Psoas muscle (tissue), 8 donors: ENCODE results near the gene TUT1. TPM values are rescaled to one million over a fixed set of nuclear protein-coding genes. Genes with fewer than 3 reads are reported as not detected.
"Not testable (repeated sequence)": the region's sequence is repeated elsewhere in the genome, so short reads cannot be mapped to it uniquely, and the experiment has no call there.

Experiments
- ATAC-seq, 4 donors: fragments of 200-7000 bp; cut with Tn5 transposase; one replicate each; pipeline ENCODE4 v1.9.1; 2020; ENCODE audit warnings: moderate library complexity in 3 of 4, mild to moderate bottlenecking in 2 of 4
- DNase-seq, 2 donors: peaks; one replicate each; pipeline ENCODE4 v3.0.0-alpha.2; 2020
- H3K27ac ChIP-seq: fragments of 200-600 bp; one replicate; pipeline ENCODE4 v1.8.0; 2022
- H3K27me3 ChIP-seq, 3 donors: fragments of 200-600 bp in 1 of 3; one replicate each; pipeline versions ENCODE4 v1.6.1 to v1.8.0; 2013 to 2022; ENCODE audit warnings: low read length in 2 of 3, mild to moderate bottlenecking in 2 of 3, moderate library complexity in 1 of 3; ENCODE audit not compliant: insufficient read depth in 3 of 3
- H3K36me3 ChIP-seq, 2 donors: fragments of 200-600 bp in 1 of 2; one replicate each; pipeline versions ENCODE4 v1.6.1 to v1.8.0; 2013 to 2022; ENCODE audit warnings: low read depth in 1 of 2, mild to moderate bottlenecking in 1 of 2, moderate library complexity in 1 of 2; ENCODE audit not compliant: insufficient read depth in 1 of 2
- H3K4me1 ChIP-seq: fragments of 200-600 bp; one replicate; pipeline ENCODE4 v1.8.0; 2022
- H3K4me3 ChIP-seq: fragments of 200-600 bp; one replicate; pipeline ENCODE4 v1.8.0; 2022; ENCODE audit warnings: mild to moderate bottlenecking
- H3K9me3 ChIP-seq: fragments of 200-600 bp; one replicate; pipeline ENCODE4 v1.8.0; 2022
- CTCF ChIP-seq: fragments of 200-600 bp; IDR thresholded peaks from one replicate; pipeline ENCODE4 v1.8.0; 2022; ENCODE audit warnings: antibody characterized with exemption
- WGBS, 3 donors: extraction: QIAGEN DNeasy Blood & Tissue Kit; methylation state at CpG; one replicate each; pipeline versions ENCODE4 v1.1.6 to v1.1.7; 2013; 5-methylcytosine and 5-hydroxymethylcytosine counted together
- intact Hi-C, 2 donors: fragments of 100-400 bp; cut with DNase I; formaldehyde crosslinking; loops; one replicate each; pipeline versions ENCODE4 v1.11.0 to v1.14.2; 2022
- polyA plus RNA-seq, 3 donors: library from polyadenylated mRNA; stranded (reverse); fragments of 200-250 nt; gene quantifications; one replicate each; pipeline ENCODE4 v1.2.3, GENCODE V29; 2013
- total RNA-seq, 4 donors: library from RNA; stranded (reverse); fragmentation: NEBNext Ultra II Directional in 2 of 4; extraction: Animal tissue kit (Norgen Biotek cat#: 25700) in 2 of 4; gene quantifications; one replicate each; pipeline versions ENCODE4 v1.2.1 to v1.2.4, GENCODE V29; 2021 to 2023
- donor health status: healthy with polysubstance abuse.
- donor health status: DM: no; HTN: no; CAD: no; lungs with moderate emphysema.
- donor health status: Bipolar disorder and iron deficiency.
- donor health status: healthy.
- donor health status: DM: yes; HTN: yes; CAD: no.
- donor health status: DM: no; HTN: no; CAD: no.
- donor health status: DM: no; HTN: no; CAD: no.
- donor health status: DM: yes; HTN: yes; CAD: no.

The TUT1 gene
- total and polyA plus RNA-seq, 7 donors: 12.1 to 23.7 (median 15.5) TPM

- Histone ChIP-seq H3K36me3 (peaks cover 0 to under 1% of the 10 kb centered on the region in 2 donors), H3K4me1 (peaks cover 75% of the 10 kb centered on the region), H3K27ac (peak overlapping the region; percentile 99), H3K9me3 (no peaks in the 10 kb centered on the region), H3K27me3 (no peaks in the 10 kb centered on the region), H3K4me3 (peak overlapping the region; percentile 54)
- intact Hi-C loops: no loop called here
- TF ChIP-seq CTCF: no peak
- WGBS, 3 donors: 6 to 20% (median 18%) methylated on average over 4 of the region's 4 CpGs
- ATAC-seq (no peak), DNase-seq (peak in 1 of 2 donors; percentile 70)
These were observed 38.7 kb downstream of the TUT1 start for GRCh38 chr11:62552485-62553079.

GRCh38 chr11:62550478-62550877 is 40.8 kb downstream of the TUT1 start:
- H3K9me3 ChIP-seq, intact Hi-C loops, H3K4me3 ChIP-seq, ATAC-seq, H3K27me3 ChIP-seq, DNase-seq, H3K36me3 ChIP-seq: not testable (repeated sequence)
- H3K27ac ChIP-seq: peak overlapping the region; percentile 99
- WGBS, 3 donors: 94 to 98% (median 96%) methylated on average over 2 of the region's 2 CpGs
- peaks cover 58% of the 10 kb centered on the region for H3K4me1 ChIP-seq

GRCh38 chr11:62548545-62549335 is 42.6 kb downstream of the TUT1 start:
- TF ChIP-seq CTCF: no peak
- intact Hi-C loops: no loop called here
- peak overlapping the region; percentile 91 for H3K4me3 ChIP-seq
- peaks cover 49% of the 10 kb centered on the region for H3K4me1 ChIP-seq
- peak overlapping the region; percentile 99 for H3K27ac ChIP-seq
- no peak for ATAC-seq
- DNase-seq: no peak
- no peaks in the 10 kb centered on the region for H3K27me3 ChIP-seq
- no peaks in the 10 kb centered on the region for H3K9me3 ChIP-seq
- WGBS, 3 donors: 60 to 68% (median 61%) methylated on average over 17 of the region's 17 CpGs
- no peaks in the 10 kb centered on the region for H3K36me3 ChIP-seq

GRCh38 chr11:62547691-62548281 is 43.5 kb downstream of the TUT1 start:
- WGBS, 3 donors: 10 to 18% (median 16%) methylated on average over 8 of the region's 8 CpGs
- Histone ChIP-seq H3K4me1 (peaks cover 51% of the 10 kb centered on the region), H3K4me3 (peak overlapping the region; percentile 91), H3K36me3 (no peaks in the 10 kb centered on the region), H3K27ac (peak overlapping the region; percentile 99), H3K27me3 (no peaks in the 10 kb centered on the region), H3K9me3 (no peaks in the 10 kb centered on the region)
- DNase-seq (peak; percentile 66 to 92), ATAC-seq (peak; percentile 53 to 64 (median 62))
- intact Hi-C loops: no loop called here
- no peak for TF ChIP-seq CTCF
